Bronchial epithelial cell (primary cell): ENCODE results near the gene SERPINA5. TPM values are rescaled to one million over a fixed set of nuclear protein-coding genes. Genes with fewer than 3 reads are reported as not detected.

ENCODE experiments used
- DNase-seq: peaks from one replicate; pipeline ENCODE4 v3.0.0-alpha.2; 2010; ENCODE audit warnings: low read depth
- FAIRE-seq: peaks from 2 replicates; lab custom pipeline; 2011; peaks lifted over from hg19 to GRCh38; lab: Jason Lieb, UNC
- H3K27me3 ChIP-seq: 2 replicates; pipeline ENCODE4 v1.5.1; 2011; ENCODE audit warnings: low read length; ENCODE audit not compliant: control insufficient read depth, insufficient read depth
- H3K36me3 ChIP-seq: 2 replicates; pipeline ENCODE4 v1.5.1; 2011; ENCODE audit warnings: low read length; ENCODE audit not compliant: control insufficient read depth, insufficient read depth
- H3K4me3 ChIP-seq: 2 replicates; pipeline ENCODE4 v1.5.1; 2011; ENCODE audit warnings: mild to moderate bottlenecking, low read depth, low read length, control low read depth
- total RNA-seq: library from RNA; depleted of rRNA; stranded (reverse); fragments of >200 nt; gene quantifications from 2 replicates; pipeline ENCODE4 v1.2.1, GENCODE V29; 2014
- TF ChIP-seq, protein P1 (sequence below): IDR thresholded peaks from 2 replicates; pipeline ENCODE4 v1.5.1; 2011; ENCODE audit warnings: mild to moderate bottlenecking, moderate library complexity, low read length, control low read depth, inconsistent platforms; ENCODE audit not compliant: insufficient read depth, severe bottlenecking

SERPINA5 gene
- total RNA-seq, 1 donor from 2014 or later, result not detected

GRCh38 chr14:94621358-94622134 is 40.3 kb downstream of the SERPINA5 start:
- Histone ChIP-seq H3K36me3 (no peaks in the 10 kb centered on the region), H3K27me3 (no peaks in the 10 kb centered on the region), H3K4me3 (no peak overlapping the region)
- TF ChIP-seq, protein P1, sequence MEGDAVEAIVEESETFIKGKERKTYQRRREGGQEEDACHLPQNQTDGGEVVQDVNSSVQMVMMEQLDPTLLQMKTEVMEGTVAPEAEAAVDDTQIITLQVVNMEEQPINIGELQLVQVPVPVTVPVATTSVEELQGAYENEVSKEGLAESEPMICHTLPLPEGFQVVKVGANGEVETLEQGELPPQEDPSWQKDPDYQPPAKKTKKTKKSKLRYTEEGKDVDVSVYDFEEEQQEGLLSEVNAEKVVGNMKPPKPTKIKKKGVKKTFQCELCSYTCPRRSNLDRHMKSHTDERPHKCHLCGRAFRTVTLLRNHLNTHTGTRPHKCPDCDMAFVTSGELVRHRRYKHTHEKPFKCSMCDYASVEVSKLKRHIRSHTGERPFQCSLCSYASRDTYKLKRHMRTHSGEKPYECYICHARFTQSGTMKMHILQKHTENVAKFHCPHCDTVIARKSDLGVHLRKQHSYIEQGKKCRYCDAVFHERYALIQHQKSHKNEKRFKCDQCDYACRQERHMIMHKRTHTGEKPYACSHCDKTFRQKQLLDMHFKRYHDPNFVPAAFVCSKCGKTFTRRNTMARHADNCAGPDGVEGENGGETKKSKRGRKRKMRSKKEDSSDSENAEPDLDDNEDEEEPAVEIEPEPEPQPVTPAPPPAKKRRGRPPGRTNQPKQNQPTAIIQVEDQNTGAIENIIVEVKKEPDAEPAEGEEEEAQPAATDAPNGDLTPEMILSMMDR, result no peak
- no peak for DNase-seq
- FAIRE-seq, result no peak

DNA sequence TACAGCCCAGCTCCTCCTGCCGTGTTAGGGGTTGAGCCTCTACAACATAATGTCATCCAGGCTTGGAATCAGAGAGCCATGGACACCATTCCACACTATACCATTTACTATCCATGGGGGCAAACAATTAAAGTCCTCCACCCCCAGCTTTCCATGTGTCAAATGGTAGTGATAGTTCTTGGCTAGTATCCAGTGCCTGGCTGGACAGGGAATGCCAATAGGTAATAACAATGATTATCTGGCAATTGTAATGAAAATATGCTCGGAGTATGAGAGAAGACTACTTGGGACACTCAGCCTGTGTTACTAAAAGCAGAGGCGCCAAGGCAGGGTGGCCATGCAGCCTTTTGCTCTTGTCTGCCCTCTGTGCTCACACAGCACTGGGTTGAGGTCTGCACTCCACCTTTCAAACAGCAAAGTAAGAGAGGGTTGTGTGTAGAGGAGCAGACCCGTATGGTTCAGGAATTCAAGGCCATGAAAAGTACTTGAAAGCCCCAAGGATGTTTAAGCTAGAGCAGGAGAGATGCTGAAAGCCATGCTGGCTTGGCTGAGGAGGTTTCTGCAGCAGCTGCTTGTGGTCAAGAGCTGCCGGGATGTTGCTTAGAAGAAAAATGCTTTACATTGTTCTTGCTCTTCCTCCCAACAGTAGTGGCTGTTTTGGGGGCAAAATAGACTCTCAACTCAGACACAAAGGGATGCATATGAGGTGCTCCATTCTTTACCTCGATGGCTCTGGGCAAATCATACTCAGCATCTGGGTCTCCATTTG is 41.6 kb downstream of the SERPINA5 start:
- Histone ChIP-seq H3K4me3 (no peak overlapping the region), H3K36me3 (no peaks in the 10 kb centered on the region), H3K27me3 (no peaks in the 10 kb centered on the region)
- TF ChIP-seq, protein P1, result no peak
- FAIRE-seq, result no peak
- no peak for DNase-seq

DNA sequence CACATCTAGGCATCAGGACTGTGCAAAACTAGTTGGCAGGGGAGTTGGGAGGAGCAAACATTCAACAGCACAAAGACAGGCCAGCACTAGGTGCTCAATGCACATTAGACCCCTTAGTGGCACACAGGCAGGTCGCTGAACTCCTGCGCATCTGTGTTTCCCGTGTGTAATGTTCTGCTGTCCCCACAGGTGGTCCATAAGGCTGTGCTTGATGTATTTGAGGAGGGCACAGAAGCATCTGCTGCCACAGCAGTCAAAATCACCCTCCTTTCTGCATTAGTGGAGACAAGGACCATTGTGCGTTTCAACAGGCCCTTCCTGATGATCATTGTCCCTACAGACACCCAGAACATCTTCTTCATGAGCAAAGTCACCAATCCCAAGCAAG is 42.2 kb downstream of the SERPINA5 start:
- DNase-seq (no peak), FAIRE-seq (no peak)
- H3K27me3 ChIP-seq, result no peaks in the 10 kb centered on the region

DNA sequence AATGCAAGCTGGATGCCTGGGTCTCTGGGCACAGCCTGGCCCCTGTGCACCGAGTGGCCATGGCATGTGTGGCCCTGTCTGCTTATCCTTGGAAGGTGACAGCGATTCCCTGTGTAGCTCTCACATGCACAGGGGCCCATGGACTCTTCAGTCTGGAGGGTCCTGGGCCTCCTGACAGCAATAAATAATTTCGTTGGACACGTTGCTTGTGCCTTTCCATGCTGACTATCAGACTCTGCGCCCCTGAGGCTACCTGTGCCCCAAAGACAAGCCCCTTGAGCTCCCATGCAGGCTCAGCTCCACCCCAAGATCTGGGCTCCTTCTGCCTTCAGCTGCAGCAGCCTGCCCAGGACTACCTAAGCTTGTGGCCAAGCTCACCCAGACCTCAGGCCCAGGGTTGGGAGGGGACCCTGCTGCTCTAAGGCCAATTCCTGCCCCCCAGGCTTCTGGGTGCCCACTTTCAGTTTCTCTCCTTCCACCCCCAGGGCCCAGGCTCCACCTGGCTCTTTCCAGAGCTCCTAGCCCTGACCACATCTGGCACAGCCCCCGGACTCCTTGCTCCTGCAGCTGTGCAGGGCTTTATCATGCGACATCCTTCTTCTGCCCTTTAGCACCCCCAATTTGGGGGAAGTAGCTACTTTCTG is 42.8 kb downstream of the SERPINA5 start:
- no peaks in the 10 kb centered on the region for H3K27me3 ChIP-seq
- H3K4me3 ChIP-seq, result no peak overlapping the region
- no peaks in the 10 kb centered on the region for H3K36me3 ChIP-seq
- DNase-seq (no peak), FAIRE-seq (no peak)
- TF ChIP-seq, protein P1, result no peak

More for the DNA sequence above, 42.2 kb downstream of the SERPINA5 start:
- Histone ChIP-seq H3K4me3 (no peak overlapping the region), H3K36me3 (no peaks in the 10 kb centered on the region)
- TF ChIP-seq, protein P1, result no peak

DNA sequence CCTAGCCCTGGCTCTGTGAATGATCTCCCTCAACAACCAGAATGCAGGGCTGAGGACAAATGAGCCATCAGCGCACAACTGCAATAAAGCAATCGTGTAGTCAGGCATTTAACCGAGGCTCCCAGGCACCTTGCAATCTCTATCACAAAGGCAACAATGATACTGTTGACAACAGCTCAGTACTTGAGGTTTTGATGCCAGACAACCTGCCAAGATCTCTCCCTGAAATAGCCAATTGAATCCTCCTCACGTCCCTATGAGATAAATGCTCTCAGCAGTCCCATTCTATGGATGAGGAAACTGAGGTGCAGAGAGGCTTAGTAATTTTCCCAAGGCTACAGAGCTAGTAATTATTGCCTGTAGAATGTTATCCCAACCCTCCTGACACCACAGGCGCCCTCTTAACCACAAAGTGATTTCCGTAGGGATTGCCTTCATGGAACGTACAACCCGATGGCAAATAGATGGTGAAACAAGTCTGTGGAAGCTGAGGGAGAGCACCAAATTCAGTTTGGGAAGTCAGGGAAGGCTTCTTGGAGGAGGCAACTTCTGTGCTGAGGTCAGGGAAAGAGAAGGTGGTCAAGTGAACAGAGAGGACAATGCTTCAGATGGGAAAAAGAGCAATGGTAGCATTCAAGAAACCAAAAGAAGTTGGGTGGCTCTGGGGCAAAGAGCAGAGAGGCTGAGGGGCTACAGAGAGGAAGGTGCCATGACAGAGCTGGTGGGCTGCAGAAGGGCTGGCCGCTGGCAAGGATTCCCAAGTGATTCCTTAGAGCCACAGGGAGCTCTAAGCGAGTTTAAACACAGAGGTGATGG is 43.5 kb downstream of the SERPINA5 start:
- FAIRE-seq (peak; percentile 84), DNase-seq (no peak)
- Histone ChIP-seq H3K4me3 (no peak overlapping the region), H3K36me3 (no peaks in the 10 kb centered on the region), H3K27me3 (no peaks in the 10 kb centered on the region)
- TF ChIP-seq, protein P1, result no peak
